HG03103 (cell line): ENCODE measurements around the gene TRMT10B.

Source experiments
- ATAC-seq: cut with Tn5 transposase; IDR thresholded peaks from one replicate; pipeline ENCODE4 v1.9.1; 2021; ENCODE audit warnings: low read depth; ENCODE audit not compliant: unreplicated experiment

The TRMT10B gene

DNA sequence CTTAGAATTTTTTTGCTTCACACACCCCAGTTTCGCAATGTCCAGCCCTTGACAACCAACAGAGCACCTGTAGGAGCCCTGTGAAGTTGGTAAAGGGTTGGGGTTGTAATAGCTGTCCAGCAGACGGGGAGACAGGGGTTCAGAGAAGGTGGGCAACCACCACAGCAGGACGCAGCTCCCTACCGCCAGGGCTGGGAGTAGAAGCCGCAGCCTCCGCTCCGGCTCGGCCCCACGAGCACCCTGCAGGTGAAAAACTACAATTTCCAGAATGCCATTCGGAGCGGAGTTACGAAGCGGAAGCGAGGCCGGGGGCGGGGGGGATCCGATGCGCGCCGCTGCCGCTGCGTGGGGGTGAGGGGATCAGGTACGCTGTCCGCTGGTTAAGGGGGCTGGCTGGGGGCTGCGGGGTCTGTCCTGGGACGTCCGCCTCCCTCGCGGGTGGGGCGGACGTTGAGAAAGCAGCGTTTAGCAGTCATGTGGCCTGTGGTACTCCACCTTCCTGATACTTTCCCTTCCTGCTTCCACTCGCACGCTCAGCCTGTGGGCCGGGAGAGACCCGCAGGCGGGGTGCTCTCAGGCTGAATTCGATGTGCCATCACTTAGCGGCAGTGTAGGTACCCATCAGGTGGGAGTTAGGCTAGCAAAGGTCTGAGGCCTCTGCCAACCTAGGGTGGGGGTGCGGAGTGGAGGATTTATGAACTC lies at the start of gene TRMT10B:
TSS of gene TRMT10B (plus strand) at position 317 of the 702 bp plus-strand sequence. CDS start 8,127 bp downstream, outside the sequence.
- peak; percentile 85 for ATAC-seq

DNA sequence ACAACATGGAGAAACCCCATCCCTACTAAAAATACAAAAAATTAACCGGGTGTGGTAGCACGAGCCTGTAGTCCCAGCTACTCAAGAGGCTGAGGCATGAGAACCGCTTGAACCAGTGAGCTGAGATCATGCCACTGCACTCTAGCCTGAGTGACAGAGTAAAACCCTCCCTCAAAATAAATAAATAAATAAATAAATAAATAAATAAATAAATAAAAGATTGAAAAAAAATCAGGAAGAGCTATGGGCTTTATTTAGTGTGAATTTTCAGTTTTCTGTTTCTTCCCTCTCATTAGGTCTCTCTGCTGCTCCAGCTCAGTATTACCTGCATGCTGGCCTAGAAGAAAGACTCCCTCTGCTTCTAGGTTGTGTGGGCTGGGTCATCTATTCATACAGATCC lies 47.8 kb upstream of the TRMT10B start:
- no peak for ATAC-seq

GRCh38 chr9:37706290-37706689 lies 47.3 kb upstream of the TRMT10B start:
- no peak for ATAC-seq

- no peak for ATAC-seq
These were observed 45.9 kb upstream of the TRMT10B start for GRCh38 chr9:37707748-37708147.

- no peak for ATAC-seq
These were observed 43.6 kb upstream of the TRMT10B start for GRCh38 chr9:37710046-37710445.

DNA sequence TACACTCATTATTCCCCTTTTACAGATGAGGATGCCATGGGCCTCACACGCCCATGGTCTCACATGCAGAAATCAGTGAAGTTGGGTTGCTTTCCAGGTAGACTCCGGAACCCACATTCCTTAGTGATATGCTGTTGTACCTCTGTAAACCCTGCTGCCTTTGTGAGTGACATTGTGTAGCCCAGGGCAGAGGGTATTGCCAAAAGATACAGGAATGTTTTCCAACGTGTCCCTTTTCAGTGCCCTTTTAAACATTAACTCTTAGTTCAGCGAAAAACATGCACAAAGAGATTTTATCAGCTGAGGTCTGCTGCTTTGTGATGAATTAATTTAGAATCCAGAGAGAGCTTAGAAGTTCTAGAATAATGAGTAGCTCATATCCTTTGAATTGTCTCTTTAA lies 38.3 kb upstream of the TRMT10B start:
- no peak for ATAC-seq

- ATAC-seq, result no peak
These were observed 37.6 kb upstream of the TRMT10B start for GRCh38 chr9:37715991-37716505.

GRCh38 chr9:37719526-37719925 lies 34.1 kb upstream of the TRMT10B start:
- no peak for ATAC-seq

DNA sequence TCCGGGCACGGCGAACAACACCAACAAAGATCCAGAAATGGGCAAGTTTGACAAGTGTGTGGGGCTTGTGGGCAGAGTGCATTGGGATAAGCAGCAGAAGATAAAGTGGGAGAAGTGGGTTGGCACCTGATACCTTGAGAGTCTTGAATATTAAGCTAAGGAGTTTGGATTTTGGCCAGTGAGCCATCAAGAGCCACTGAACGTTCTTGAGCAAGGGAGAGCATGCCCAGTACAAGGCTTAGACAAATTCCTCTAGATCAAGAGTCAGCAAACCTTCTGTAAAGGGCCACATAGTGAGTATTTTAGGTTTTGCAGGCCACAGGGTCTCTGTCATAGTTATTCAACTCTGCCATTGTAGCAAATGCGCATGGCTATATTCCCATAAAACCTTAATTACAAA lies 26.6 kb upstream of the TRMT10B start:
- ATAC-seq, result no peak

DNA sequence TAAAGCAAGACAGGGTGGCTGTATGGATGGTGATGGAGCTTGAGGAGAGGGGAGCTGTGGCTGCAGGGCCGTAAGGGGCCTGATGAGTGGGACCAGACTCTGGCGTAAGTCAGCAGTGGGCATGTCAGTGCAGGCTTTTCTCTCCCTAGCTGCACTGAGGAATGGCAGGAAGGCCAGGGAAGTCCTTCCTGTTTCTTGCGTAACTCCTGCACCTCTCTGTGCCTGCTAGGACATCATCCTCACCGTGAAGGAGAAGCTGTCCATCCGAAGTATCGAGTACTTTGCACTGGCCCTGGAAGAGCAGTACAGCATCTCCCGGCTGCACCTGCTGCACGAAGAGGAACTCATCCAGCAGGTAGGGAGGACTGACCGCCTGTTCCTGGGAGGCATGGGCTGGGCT lies 24.1 kb upstream of the TRMT10B start:
- no peak for ATAC-seq

GRCh38 chr9:37730256-37730655 lies 23.3 kb upstream of the TRMT10B start:
- ATAC-seq, result no peak

DNA sequence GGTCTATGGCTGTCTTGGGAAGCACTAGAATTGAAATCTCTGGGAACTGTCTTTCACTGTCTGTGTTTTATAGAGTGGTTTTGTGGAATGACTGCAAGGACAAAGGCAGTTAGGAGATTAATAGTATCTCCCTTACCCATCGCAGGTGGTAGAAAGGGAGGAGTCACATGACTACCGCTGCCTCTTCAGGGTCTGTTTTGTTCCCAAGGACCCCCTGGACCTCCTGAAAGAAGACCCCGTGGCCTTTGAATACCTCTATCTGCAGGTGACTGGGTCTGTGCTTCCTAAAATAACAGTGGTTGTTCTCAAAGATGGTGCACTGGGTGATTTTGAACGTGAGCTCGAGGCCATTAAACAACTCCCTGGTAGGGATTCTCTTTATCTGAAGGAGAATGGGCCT lies 22.8 kb upstream of the TRMT10B start:
- no peak for ATAC-seq

DNA sequence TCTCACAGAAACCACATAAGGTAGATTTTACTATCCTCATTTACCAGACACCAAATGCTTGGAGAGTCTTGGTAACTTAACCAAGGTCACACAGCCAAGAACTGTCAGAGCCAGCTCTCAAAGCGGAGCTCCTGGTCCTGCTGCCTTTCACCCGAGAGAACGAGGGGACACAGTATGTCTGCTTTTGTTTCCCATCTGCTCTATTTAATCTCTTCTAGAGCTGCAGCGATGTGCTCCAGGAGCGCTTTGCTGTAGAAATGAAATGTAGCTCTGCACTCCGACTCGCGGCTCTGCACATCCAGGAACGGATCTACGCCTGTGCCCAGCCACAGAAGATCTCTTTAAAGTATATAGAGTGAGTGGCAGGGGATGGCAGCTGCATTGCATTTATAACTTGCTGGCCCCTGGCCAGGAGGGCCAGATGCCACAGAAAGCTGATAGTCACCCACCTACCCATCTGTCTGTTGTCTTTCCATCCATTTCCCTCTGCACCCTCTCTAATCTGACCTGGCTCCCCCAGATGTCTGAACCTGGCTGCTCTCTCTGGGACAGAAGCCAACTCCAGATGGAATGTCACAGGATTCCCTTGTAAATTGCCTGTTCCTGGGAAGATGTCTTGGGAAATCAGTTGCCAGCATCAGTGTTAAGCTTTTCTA lies 21.4 kb upstream of the TRMT10B start:
- no peak for ATAC-seq

- ATAC-seq, result no peak
These were observed 20.7 kb upstream of the TRMT10B start for GRCh38 chr9:37732952-37733351.

GRCh38 chr9:37739222-37739621 lies 14.4 kb upstream of the TRMT10B start:
- ATAC-seq, result no peak

- no peak for ATAC-seq
These were observed 13.5 kb upstream of the TRMT10B start for GRCh38 chr9:37740128-37740527.

GRCh38 chr9:37740631-37741328 lies 12.8 kb upstream of the TRMT10B start:
- no peak for ATAC-seq

DNA sequence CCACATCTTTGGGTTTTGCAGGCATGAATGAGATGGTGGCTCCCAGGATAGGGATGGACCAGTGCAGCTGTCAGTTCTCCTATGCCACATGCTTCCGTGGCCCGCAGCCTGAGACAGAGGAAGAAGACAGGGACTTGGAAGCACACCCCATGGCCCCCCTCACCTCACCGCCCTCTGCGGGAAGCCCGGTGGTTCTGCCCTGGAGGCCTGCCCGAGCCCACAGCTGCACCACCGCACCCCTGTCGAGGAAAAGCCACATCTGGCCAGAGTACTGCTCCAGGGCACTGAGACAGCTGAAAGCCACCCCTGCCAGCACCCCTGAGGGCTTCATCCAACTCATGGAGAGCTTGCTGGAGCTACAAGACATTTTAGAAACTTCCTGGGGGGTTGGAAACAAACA lies 7.6 kb upstream of the TRMT10B start:
- ATAC-seq, result no peak

DNA sequence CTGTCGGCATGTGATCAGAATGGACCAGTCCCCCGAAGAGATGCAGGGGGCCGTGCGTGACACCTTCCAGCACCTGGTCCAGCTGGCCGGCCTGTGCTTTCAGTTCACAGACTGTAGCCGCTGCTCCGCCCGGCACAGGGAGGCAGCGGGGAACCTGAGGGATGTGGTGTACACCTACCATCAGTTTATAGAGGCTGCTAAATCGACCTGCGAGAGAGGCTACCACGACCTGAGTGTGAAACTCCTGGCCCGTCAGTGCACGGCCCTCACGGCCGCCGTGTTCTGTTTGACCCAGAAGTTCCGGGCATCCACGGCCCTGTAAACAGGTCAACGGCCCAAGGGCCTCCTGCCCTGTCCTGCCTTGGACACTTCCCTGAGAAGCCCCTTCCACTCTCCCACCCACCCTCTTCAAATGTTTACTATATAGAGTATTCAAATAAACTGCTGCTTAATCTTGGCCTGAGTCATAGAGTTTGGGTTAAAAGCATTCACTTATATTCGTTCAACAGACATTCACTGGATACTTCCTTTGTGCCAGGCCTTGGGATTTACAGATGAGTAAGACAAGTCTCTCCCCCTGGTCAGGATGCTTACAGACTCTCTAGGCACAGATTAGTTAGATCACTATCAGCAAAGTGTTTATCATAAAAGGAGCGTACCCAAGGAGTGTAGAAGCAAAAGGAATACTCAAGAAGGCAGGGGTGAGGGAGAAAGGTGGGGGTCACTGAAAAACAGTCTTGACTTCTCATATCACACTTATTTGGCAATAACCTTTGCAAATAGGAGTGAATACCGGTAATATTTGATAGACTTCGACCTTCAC lies 6.9 kb upstream of the TRMT10B start:
- ATAC-seq, result no peak

GRCh38 chr9:37747271-37747753 lies 6.3 kb upstream of the TRMT10B start:
- ATAC-seq, result peak; percentile 76
